K562 (cell line): ENCODE measurements around the gene ARHGEF12. TPM values are rescaled to one million over a fixed set of nuclear protein-coding genes. Genes with fewer than 3 reads are reported as not detected.

Source experiments
- ATAC-seq: fragments of 200-7000 bp; cut with Tn5 transposase; 3 replicates; pipeline ENCODE4 v1.9.1; 2020; ENCODE audit warnings: moderate library complexity
- BruUV-seq: library from RNA; stranded (reverse); fragments of 400-500 nt; replicated peaks from 2 replicates; lab custom pipeline; 2021; lab: Mats Ljungman, UMichigan
- CTCF ChIA-PET: fragments of 300-600 bp; formaldehyde crosslinking; extraction: SDS; loops from one replicate; lab custom pipeline; 2021; ENCODE audit warnings: low intra/inter-chr PET ratio; lab: Yijun Ruan, JAX
- POLR2A ChIA-PET: fragments of 300-600, 350-650 bp; sonication (Branson Sonifier 250); formaldehyde crosslinking; extraction: SDS; loops from one replicate; lab custom pipeline; 2021; ENCODE audit warnings: antibody characterized with exemption, inconsistent platforms; lab: Yijun Ruan, JAX
- DNase-seq, 4 experiments: peaks; one replicate each; pipeline versions ENCODE4 v3.0.0 to v3.0.0-alpha.2; 2011 to 2018; ENCODE audit warnings: low spot score in 3 of 4, mixed read lengths in 3 of 4; ENCODE audit errors: extremely low read depth in 1 of 4
- FAIRE-seq: peaks from 2 replicates; lab custom pipeline; 2011; peaks lifted over from hg19 to GRCh38; lab: Jason Lieb, UNC
- H2AFZ ChIP-seq: 2 replicates; pipeline ENCODE4 v1.6.0; 2011; ENCODE audit warnings: low read depth, low read length, control low read depth, inconsistent platforms
- H3K27ac ChIP-seq: fragments of 200-600 bp; 3 replicates; pipeline ENCODE4 v1.8.0; 2011; ENCODE audit warnings: low read depth, mild to moderate bottlenecking, control low read depth, inconsistent platforms, low read length, moderate library complexity, mixed read lengths; ENCODE audit errors: extremely low read depth
- H3K27me3 ChIP-seq, 2 experiments: fragments of 300-600 bp in 1 of 2; 2 replicates in 1 of 2; 3 replicates in 1 of 2; pipeline versions ENCODE4 v1.6.0 to v1.8.0; 2011; ENCODE audit warnings: inconsistent platforms in 2 of 2, low read length in 2 of 2, mild to moderate bottlenecking in 1 of 2, mixed read lengths in 1 of 2, moderate library complexity in 1 of 2; ENCODE audit not compliant: control insufficient read depth in 2 of 2, insufficient read depth in 2 of 2
- H3K36me3 ChIP-seq: fragments of 300-600 bp; 3 replicates; pipeline ENCODE4 v1.8.0; 2011; ENCODE audit warnings: mild to moderate bottlenecking, low read length, inconsistent platforms; ENCODE audit not compliant: control insufficient read depth, insufficient read depth
- H3K4me1 ChIP-seq, 2 experiments: fragments of 200-600 bp in 1 of 2; replicated peaks in 1 of 2; 2 replicates in 1 of 2; 3 replicates in 1 of 2; pipeline versions ENCODE4 v1.5.1 to v1.8.0; 2011; ENCODE audit warnings: inconsistent platforms in 2 of 2, low read length in 2 of 2, mild to moderate bottlenecking in 1 of 2, mixed read lengths in 1 of 2, moderate library complexity in 1 of 2; ENCODE audit not compliant: control insufficient read depth in 2 of 2, insufficient read depth in 2 of 2
- H3K4me2 ChIP-seq: 2 replicates; pipeline ENCODE4 v1.6.1; 2011; ENCODE audit warnings: low read length, control low read depth, inconsistent platforms, mixed read lengths; ENCODE audit not compliant: insufficient read depth
- H3K4me3 ChIP-seq: fragments of 200-600 bp; sonication (generic), shearing (Covaris generic); 2 replicates; pipeline ENCODE4 v1.5.1; 2016; ENCODE audit warnings: control low read depth, inconsistent platforms
- H3K79me2 ChIP-seq: fragments of 200-600 bp; 3 replicates; pipeline ENCODE4 v1.8.0; 2011; ENCODE audit warnings: low read length, inconsistent platforms; ENCODE audit not compliant: control insufficient read depth, insufficient read depth
- H3K9ac ChIP-seq, 2 experiments: 2 replicates each; pipeline versions ENCODE4 v1.6.0 to v1.6.1; 2011; ENCODE audit warnings: low read depth in 2 of 2, low read length in 2 of 2, control low read depth in 1 of 2, inconsistent platforms in 1 of 2, mild to moderate bottlenecking in 1 of 2, mixed read lengths in 1 of 2; ENCODE audit not compliant: insufficient read depth in 1 of 2
- H3K9me1 ChIP-seq: one replicate; pipeline ENCODE4 v1.6.0; 2011; ENCODE audit warnings: inconsistent platforms, mild to moderate bottlenecking, low read length, moderate library complexity; ENCODE audit not compliant: control insufficient read depth, insufficient read depth
- H3K9me3 ChIP-seq: replicated peaks from 2 replicates; pipeline ENCODE4 v1.5.1; 2011; ENCODE audit warnings: low read depth, low read length, inconsistent platforms; ENCODE audit not compliant: control insufficient read depth, insufficient read depth
- H4K20me1 ChIP-seq: replicated peaks from 2 replicates; pipeline ENCODE4 v1.6.1; 2011; ENCODE audit warnings: low read length, inconsistent platforms, mixed read lengths; ENCODE audit not compliant: control insufficient read depth, insufficient read depth
- CBFA2T3 ChIP-seq: fragments of 450-650 bp; IDR thresholded peaks from 2 replicates; pipeline ENCODE4 v1.6.1; 2017
- CHD2 ChIP-seq: IDR thresholded peaks from 2 replicates; pipeline ENCODE4 v1.6.1; 2011; ENCODE audit warnings: low read depth, low read length
- ERF ChIP-seq: fragments of 450-650 bp; formaldehyde crosslinking; IDR thresholded peaks from 2 replicates; pipeline ENCODE4 v1.4.0; 2020; ENCODE audit warnings: mild to moderate bottlenecking, mixed read lengths
- HNRNPK ChIP-seq: fragments of 200-400 bp; formaldehyde crosslinking; IDR thresholded peaks from one replicate; pipeline ENCODE4 v1.6.1; 2018; ENCODE audit warnings: mild to moderate bottlenecking, low read depth, low read length; ENCODE audit not compliant: poor library complexity, severe bottlenecking
- PCBP1 ChIP-seq: fragments of 200-400 bp; formaldehyde crosslinking; IDR thresholded peaks from 2 replicates; pipeline ENCODE4 v1.6.1; 2018; ENCODE audit warnings: mild to moderate bottlenecking, low read depth, low read length; ENCODE audit not compliant: poor library complexity, severe bottlenecking
- SIX5 ChIP-seq, 2 experiments: IDR thresholded peaks; 2 replicates each; pipeline ENCODE4 v1.6.1; 2011; ENCODE audit warnings: low read length in 2 of 2, borderline replicate concordance in 1 of 2, low read depth in 1 of 2, mild to moderate bottlenecking in 1 of 2, moderate library complexity in 1 of 2; ENCODE audit not compliant: insufficient read depth in 1 of 2
- SREBF2 ChIP-seq: sonication (generic); formaldehyde crosslinking; IDR thresholded peaks from 2 replicates; pipeline ENCODE4 v1.4.0; 2020; ENCODE audit warnings: mild to moderate bottlenecking, missing genetic modification reagents
- SRSF9 ChIP-seq: fragments of 200-400 bp; formaldehyde crosslinking; IDR thresholded peaks from 2 replicates; pipeline ENCODE4 v1.6.1; 2017; ENCODE audit warnings: low read depth, low read length, borderline replicate concordance
- VEZF1 ChIP-seq: fragments of 200-800 bp; sonication (Bioruptor generic); IDR thresholded peaks from 2 replicates; pipeline ENCODE4 v1.6.1; 2017; ENCODE audit warnings: missing genetic modification characterization, missing compliant biosample characterization
- ZBTB26 ChIP-seq: fragments of 450-650 bp; formaldehyde crosslinking; IDR thresholded peaks from 2 replicates; pipeline ENCODE4 v1.4.0; 2022; ENCODE audit warnings: missing genetic modification characterization
- ZNF740 ChIP-seq, 3 experiments: fragments of 200-800 bp in 1 of 3; sonication (Bioruptor generic) in 1 of 3; sonication (generic) in 1 of 3; formaldehyde crosslinking in 1 of 3; IDR thresholded peaks; 2 replicates each; pipeline versions ENCODE4 v1.6.1 to v1.8.0; 2016 to 2022; ENCODE audit warnings: mild to moderate bottlenecking in 2 of 3, missing compliant biosample characterization in 2 of 3, missing genetic modification characterization in 2 of 3, missing genetic modification reagents in 1 of 3
- WGBS: fragments of 100-300 bp; shearing (Covaris generic); methylation state at CpG from one replicate; pipeline ENCODE4 v1.1.6; 2016; ENCODE audit warnings: low coverage, mixed read lengths; ENCODE audit not compliant: insufficient coverage; ENCODE audit errors: missing lambda C conversion rate; 5-methylcytosine and 5-hydroxymethylcytosine counted together
- in situ Hi-C: fragments of 300-500 bp; cut with MboI; formaldehyde crosslinking; loops from 4 replicates; pipeline ENCODE4 v1.15.0; 2018; ENCODE audit warnings: inconsistent platforms, mixed read lengths
- intact Hi-C: fragments of 100-400 bp; cut with micrococcal nuclease; formaldehyde crosslinking; loops from 2 replicates; pipeline ENCODE4 v1.14.2; 2022
- polyA plus RNA-seq, 8 experiments: library from polyadenylated mRNA; depleted of rRNA in 4 of 8; stranded (reverse) in 5 of 8; unstranded in 3 of 8; fragments of >200 nt; fragmentation: Nextera tagmentation in 2 of 8; fragmentation: Illumina TruSeq in 1 of 8; extraction: Ambion mirVana in 2 of 8; extraction: Trizol in 1 of 8; gene quantifications; 2 replicates each; pipeline versions ENCODE4 v1.2.1 to v1.2.3, GENCODE V29; 2011 to 2014; ENCODE audit warnings: inconsistent platforms in 1 of 8, missing spikeins in 1 of 8
- total RNA-seq, 7 experiments: library from RNA; depleted of rRNA in 6 of 7; stranded (reverse); fragments of >200 nt in 6 of 7; fragmentation: Illumina TruSeq in 2 of 7; extraction: Trizol in 2 of 7; gene quantifications; 2 replicates each; pipeline versions ENCODE4 v1.2.1 to v1.2.3, GENCODE V29; 2011 to 2021; ENCODE audit warnings: low replicate concordance in 1 of 7

Gene ARHGEF12
- total and polyA plus RNA-seq, 9 of the 15 experiments (the other 6 are each of a cell fraction or from before 2014, with no cell fraction given), result 3.5 to 51.7 (median 29.5) TPM

- no peak for FAIRE-seq
- peak; percentile 54 for TF ChIP-seq HNRNPK
- no peak for TF ChIP-seq ZBTB26 (CRISPR knock-in tag)
- 82% methylated on average over 6 of the region's 6 CpGs for WGBS
These were observed 40.5 kb downstream of the ARHGEF12 start for GRCh38 chr11:120376547-120377182.

GRCh38 chr11:120378474-120378873 is 42.3 kb downstream of the ARHGEF12 start:
- Histone ChIP-seq H3K9me3 (peaks cover 8% of the 10 kb centered on the region), H3K4me3 (no peak overlapping the region), H3K9ac (no peak overlapping the region), H3K9me1 (no peaks in the 10 kb centered on the region), H3K4me1 (no peaks in the 10 kb centered on the region), H3K79me2 (peaks cover 94% of the 10 kb centered on the region), H3K36me3 (no peaks in the 10 kb centered on the region; the same call in 2 of the 3 replicates), H3K4me2 (no peak overlapping the region), H3K27ac (no peak overlapping the region), H2AFZ (no peak overlapping the region), H3K27me3 (no peaks in the 10 kb centered on the region), H4K20me1 (no peaks in the 10 kb centered on the region)
- in situ Hi-C loops (no loop called here), intact Hi-C loops (no loop called here)
- 92% methylated on average over 3 of the region's 3 CpGs for WGBS
- FAIRE-seq, result peak; percentile 48
- ATAC-seq, result no peak
- no TSS peak for BruUV-seq
- ChIA-PET POLR2A (interaction anchor here (1.6 kb wide), 1 partner anchor 9 kb away, joined by 3 read pairs; no protein-coding TSS in a partner anchor), CTCF (no interaction called here)
- no peak for DNase-seq
- TF ChIP-seq VEZF1 (CRISPR knock-in tag), result no peak
- no peak for TF ChIP-seq ERF (CRISPR knock-in tag)
- no peak for TF ChIP-seq SIX5 (IDR thresholded peaks at IDR 0.05; ENCODE audit: borderline replicate concordance in 1 of 2, insufficient read depth in 1 of 2, low read depth in 1 of 2, low read length in 2 of 2)
- TF ChIP-seq PCBP1, result no peak
- TF ChIP-seq ZNF740 (CRISPR knock-in tag; IDR thresholded peaks at IDR 0.05), result no peak
- no peak for TF ChIP-seq ZNF740 (tag; IDR thresholded peaks at IDR 0.05)
- TF ChIP-seq CHD2, result no peak
- no peak for TF ChIP-seq CBFA2T3
- TF ChIP-seq SREBF2, result no peak
- TF ChIP-seq SRSF9, result no peak

More at GRCh38 chr11:120376547-120377182, 40.5 kb downstream of the ARHGEF12 start:
- Histone ChIP-seq H2AFZ (no peak overlapping the region), H3K9ac (no peak overlapping the region), H3K4me3 (no peak overlapping the region), H3K4me2 (no peak overlapping the region), H4K20me1 (no peaks in the 10 kb centered on the region), H3K27me3 (no peaks in the 10 kb centered on the region), H3K9me3 (peaks cover 8% of the 10 kb centered on the region), H3K9me1 (no peaks in the 10 kb centered on the region), H3K27ac (no peak overlapping the region), H3K4me1 (no peaks in the 10 kb centered on the region), H3K79me2 (peaks cover 94% of the 10 kb centered on the region), H3K36me3 (no peaks in the 10 kb centered on the region; the same call in 2 of the 3 replicates)
- CTCF ChIA-PET, result no interaction called here
- POLR2A ChIA-PET, result no interaction called here
- in situ Hi-C loops (no loop called here), intact Hi-C loops (no loop called here)
- BruUV-seq, result no TSS peak
- DNase-seq, result no peak
- no peak for ATAC-seq
